Right lobe of liver (tissue), 6 donors: Measurements from ENCODE around the gene ESF1. TPM values are rescaled to one million over a fixed set of nuclear protein-coding genes. Genes with fewer than 3 reads are reported as not detected.
A peak's percentile ranks its signal among the peaks of the same experiment; 100 is the strongest.

ENCODE experiments used
- ATAC-seq, 4 donors: fragments of 200-7000 bp; cut with Tn5 transposase; one replicate each; pipeline ENCODE4 v1.9.1; 2020; ENCODE audit warnings: mild to moderate bottlenecking in 4 of 4, moderate library complexity in 4 of 4
- DNase-seq, 3 donors: peaks; one replicate each; pipeline ENCODE4 v3.0.0-alpha.2; 2020
- H3K27ac ChIP-seq, 3 donors: fragments of 200-600 bp; one replicate each; pipeline ENCODE4 v1.8.0; 2022
- H3K27me3 ChIP-seq, 2 donors: fragments of 200-600 bp; one replicate each; pipeline ENCODE4 v1.8.0; 2022
- H3K36me3 ChIP-seq, 4 donors: fragments of 200-600 bp; sonication (generic) in 1 of 4; one replicate each; pipeline versions ENCODE4 v1.5.1 to v1.8.0; 2017 to 2022; ENCODE audit warnings: control low read depth in 1 of 4
- H3K4me1 ChIP-seq, 4 donors: fragments of 200-600 bp; sonication (generic) in 1 of 4; one replicate each; pipeline versions ENCODE4 v1.5.1 to v1.8.0; 2017 to 2022; ENCODE audit warnings: control low read depth in 1 of 4
- H3K4me3 ChIP-seq, 3 donors: fragments of 200-600 bp; one replicate each; pipeline ENCODE4 v1.8.0; 2022
- H3K9me3 ChIP-seq, 4 donors: fragments of 200-600 bp; sonication (generic) in 1 of 4; one replicate each; pipeline versions ENCODE4 v1.5.1 to v1.8.0; 2017 to 2022; ENCODE audit warnings: control low read depth in 1 of 4
- POLR2A ChIP-seq: fragments of 450-650 bp; IDR thresholded peaks from one replicate; pipeline ENCODE4 v1.6.1; 2017; ENCODE audit warnings: antibody characterized with exemption, mild to moderate bottlenecking
- WGBS: methylation state at CpG from one replicate; pipeline ENCODE4 v1.1.6; 2018; ENCODE audit warnings: low coverage, low lambda C conversion rate; ENCODE audit not compliant: insufficient coverage; ENCODE audit errors: missing lambda C conversion rate; 5-methylcytosine and 5-hydroxymethylcytosine counted together
- intact Hi-C, 2 donors: fragments of 100-400 bp; cut with DNase I; formaldehyde crosslinking; loops; one replicate each; pipeline versions ENCODE4 v1.11.2 to v1.14.1; 2022
- total RNA-seq, 6 experiments: library from RNA; depleted of rRNA in 2 of 6; stranded (reverse); fragments of >200 nt in 2 of 6; fragmentation: NEBNext Ultra II Directional in 3 of 6; extraction: Animal tissue kit (Norgen Biotek cat#: 25700) in 3 of 6; gene quantifications; one replicate each; pipeline versions ENCODE4 v1.1.0 to v1.2.4, GENCODE V29; 2016 to 2023
- TF ChIP-seq, protein P1 (sequence below), 4 donors: fragments of 200-600 bp in 3 of 4; fragments of 450-650 bp in 1 of 4; IDR thresholded peaks; one replicate each; pipeline versions ENCODE4 v1.5.1 to v1.8.0; 2016 to 2022; ENCODE audit warnings: antibody characterized with exemption in 4 of 4, mild to moderate bottlenecking in 2 of 4
- donor health status: DM: no; HTN: yes; CAD: no.
- donor health status: DM: no; HTN: no; CAD: no.
- donor health status: DM: no; HTN: no; CAD: no.
- donor health status: DM: no; HTN: yes; CAD: no.
- donor health status: DM: no; HTN: yes; CAD: no.

The ESF1 gene
- total RNA-seq, 6 experiments from 2014 or later, result 4.4 to 8.9 (median 6.9) TPM

DNA sequence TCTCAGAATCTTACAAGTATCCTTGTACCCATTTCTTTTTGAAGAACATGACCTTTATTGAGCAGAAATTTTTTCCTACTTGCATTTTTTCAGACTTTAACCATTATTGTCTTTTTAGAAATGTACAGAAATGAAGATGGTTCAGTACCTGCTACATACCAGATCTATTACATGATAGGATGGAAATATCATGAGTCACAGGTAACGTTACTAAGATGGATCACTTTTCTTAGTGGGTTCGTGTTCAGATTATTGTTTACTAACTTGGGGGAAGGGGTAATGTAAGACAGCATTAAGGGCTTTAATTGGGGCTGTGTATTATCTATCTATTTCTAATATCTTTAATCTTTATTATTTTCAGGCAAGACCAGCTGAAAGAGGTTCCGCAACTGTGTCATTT lies 32.0 kb upstream of the ESF1 start:
- peaks cover 0 to 15% (median 8%) of the 10 kb centered on the region in 4 donors for H3K4me1 ChIP-seq
- 70% methylated on average over 3 of the region's 3 CpGs for WGBS
- TF ChIP-seq, protein P1, sequence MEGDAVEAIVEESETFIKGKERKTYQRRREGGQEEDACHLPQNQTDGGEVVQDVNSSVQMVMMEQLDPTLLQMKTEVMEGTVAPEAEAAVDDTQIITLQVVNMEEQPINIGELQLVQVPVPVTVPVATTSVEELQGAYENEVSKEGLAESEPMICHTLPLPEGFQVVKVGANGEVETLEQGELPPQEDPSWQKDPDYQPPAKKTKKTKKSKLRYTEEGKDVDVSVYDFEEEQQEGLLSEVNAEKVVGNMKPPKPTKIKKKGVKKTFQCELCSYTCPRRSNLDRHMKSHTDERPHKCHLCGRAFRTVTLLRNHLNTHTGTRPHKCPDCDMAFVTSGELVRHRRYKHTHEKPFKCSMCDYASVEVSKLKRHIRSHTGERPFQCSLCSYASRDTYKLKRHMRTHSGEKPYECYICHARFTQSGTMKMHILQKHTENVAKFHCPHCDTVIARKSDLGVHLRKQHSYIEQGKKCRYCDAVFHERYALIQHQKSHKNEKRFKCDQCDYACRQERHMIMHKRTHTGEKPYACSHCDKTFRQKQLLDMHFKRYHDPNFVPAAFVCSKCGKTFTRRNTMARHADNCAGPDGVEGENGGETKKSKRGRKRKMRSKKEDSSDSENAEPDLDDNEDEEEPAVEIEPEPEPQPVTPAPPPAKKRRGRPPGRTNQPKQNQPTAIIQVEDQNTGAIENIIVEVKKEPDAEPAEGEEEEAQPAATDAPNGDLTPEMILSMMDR (IDR thresholded peaks at IDR 0.05), result no peak
- TF ChIP-seq POLR2A, result no peak
- ATAC-seq (no peak), DNase-seq (no peak)
- H3K36me3 ChIP-seq, result peaks cover 0 to 48% (median 10%) of the 10 kb centered on the region in 4 donors
- intact Hi-C loops, result no loop called here
- H3K9me3 ChIP-seq, result no peaks in the 10 kb centered on the region
- H3K27ac ChIP-seq, result no peak overlapping the region
- H3K4me3 ChIP-seq, result no peak overlapping the region
- H3K27me3 ChIP-seq, result no peaks in the 10 kb centered on the region

GRCh38 chr20:13814672-13815071 lies 30.0 kb upstream of the ESF1 start:
- intact Hi-C loops, result no loop called here
- H3K9me3 ChIP-seq, result no peaks in the 10 kb centered on the region
- TF ChIP-seq, protein P1 (IDR thresholded peaks at IDR 0.05), result no peak
- TF ChIP-seq POLR2A, result no peak
- H3K36me3 ChIP-seq, result peaks cover 2 to 69% (median 21%) of the 10 kb centered on the region in 4 donors
- H3K4me3 ChIP-seq, result no peak overlapping the region
- no peaks in the 10 kb centered on the region for H3K27me3 ChIP-seq
- H3K27ac ChIP-seq, result no peak overlapping the region
- 54% methylated on average over 4 of the region's 4 CpGs for WGBS
- ATAC-seq, result peak; percentile 50 to 81 (median 71)
- DNase-seq, result peak in 1 of 3 donors; percentile 49
- peaks cover 0 to 15% (median 8%) of the 10 kb centered on the region in 4 donors for H3K4me1 ChIP-seq

- ATAC-seq, result peak; percentile 42 to 71 (median 64)
Measured at GRCh38 chr20:13813910-13814309, 29.2 kb upstream of the ESF1 start.

DNA sequence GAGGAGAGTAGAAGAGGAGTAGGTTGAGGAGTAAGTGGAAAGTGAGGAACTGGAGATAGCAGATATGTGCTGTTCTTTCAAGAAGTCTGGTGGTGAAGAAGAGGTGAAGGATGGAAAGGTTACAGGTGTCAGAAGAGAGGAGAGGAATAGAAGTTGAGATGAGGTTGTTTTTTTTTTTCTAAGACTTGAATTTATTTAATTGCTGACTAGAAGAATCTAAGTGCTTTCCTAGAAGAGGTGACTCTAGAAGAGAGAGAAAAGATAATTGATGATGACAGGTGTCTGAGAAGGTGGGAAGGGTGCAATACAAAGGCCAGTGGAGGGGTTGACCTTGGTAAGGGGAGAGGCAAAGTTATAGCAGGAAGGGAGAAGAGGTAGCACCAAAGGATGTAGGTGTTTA lies 25.7 kb upstream of the ESF1 start:
- no peak for TF ChIP-seq POLR2A
- TF ChIP-seq, protein P1 (IDR thresholded peaks at IDR 0.05), result no peak
- no peak overlapping the region for H3K4me3 ChIP-seq
- H3K9me3 ChIP-seq, result no peaks in the 10 kb centered on the region
- H3K27ac ChIP-seq, result no peak overlapping the region
- H3K27me3 ChIP-seq, result no peaks in the 10 kb centered on the region
- intact Hi-C loops, result no loop called here
- H3K4me1 ChIP-seq, result peaks cover 0 to 15% (median 8%) of the 10 kb centered on the region in 4 donors
- ATAC-seq (no peak), DNase-seq (no peak)
- H3K36me3 ChIP-seq, result peaks cover 10 to 62% (median 21%) of the 10 kb centered on the region in 4 donors

More at GRCh38 chr20:13813910-13814309, 29.2 kb upstream of the ESF1 start:
- peaks cover 4 to 77% (median 26%) of the 10 kb centered on the region in 4 donors for H3K36me3 ChIP-seq
- H3K4me3 ChIP-seq, result no peak overlapping the region
- intact Hi-C loops, result no loop called here
- WGBS, result 43% methylated on average over 3 of the region's 3 CpGs
- H3K27me3 ChIP-seq, result no peaks in the 10 kb centered on the region
- no peak for DNase-seq
- no peak overlapping the region for H3K27ac ChIP-seq
- H3K4me1 ChIP-seq, result peaks cover 0 to 15% (median 8%) of the 10 kb centered on the region in 4 donors
- no peak for TF ChIP-seq POLR2A
- TF ChIP-seq, protein P1 (IDR thresholded peaks at IDR 0.05), result no peak
- no peaks in the 10 kb centered on the region for H3K9me3 ChIP-seq

DNA sequence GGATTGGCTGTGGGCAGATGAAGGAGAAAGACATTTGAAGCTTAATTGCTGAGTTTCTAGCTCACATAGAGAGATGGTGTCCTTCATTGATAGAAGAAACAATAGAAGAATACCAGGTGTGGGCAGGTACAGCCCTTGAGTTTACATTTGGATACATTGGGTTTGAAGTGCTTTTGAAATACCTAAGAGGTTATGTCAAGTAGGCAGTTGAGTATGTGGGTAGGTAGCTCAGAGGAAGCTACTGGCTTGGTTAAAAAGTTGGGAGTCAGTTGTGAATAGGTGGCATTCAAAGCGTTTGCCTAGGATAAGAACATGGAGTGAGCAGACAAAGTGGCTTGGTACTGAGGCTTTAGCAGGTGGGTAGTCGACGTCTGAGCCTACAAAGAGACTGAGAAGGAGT lies 25.1 kb upstream of the ESF1 start:
- TF ChIP-seq POLR2A, result no peak
- TF ChIP-seq, protein P1 (IDR thresholded peaks at IDR 0.05), result no peak
- DNase-seq (no peak), ATAC-seq (no peak)
- no peaks in the 10 kb centered on the region for H3K27me3 ChIP-seq
- H3K4me1 ChIP-seq, result peaks cover 0 to 15% (median 7%) of the 10 kb centered on the region in 4 donors
- H3K36me3 ChIP-seq, result peaks cover 12 to 59% (median 21%) of the 10 kb centered on the region in 4 donors
- 89% methylated on average over 1 of the region's 3 CpGs for WGBS
- H3K9me3 ChIP-seq, result no peaks in the 10 kb centered on the region
- intact Hi-C loops, result no loop called here
- no peak overlapping the region for H3K27ac ChIP-seq
- no peak overlapping the region for H3K4me3 ChIP-seq
